HEK293 (cell line): ENCODE results near the gene SPCS2.

Source experiments
- GLIS1 ChIP-seq: fragments of 450-650 bp; formaldehyde crosslinking; IDR thresholded peaks from 2 replicates; pipeline ENCODE4 v1.5.1; 2016; ENCODE audit warnings: missing biosample characterization, missing genetic modification characterization
- KLF10 ChIP-seq: fragments of 450-650 bp; IDR thresholded peaks from 2 replicates; pipeline ENCODE4 v1.5.1; 2018; ENCODE audit warnings: missing biosample characterization, mild to moderate bottlenecking, missing genetic modification characterization
- KLF16 ChIP-seq: fragments of 450-650 bp; formaldehyde crosslinking; IDR thresholded peaks from 2 replicates; pipeline ENCODE4 v1.5.1; 2017; ENCODE audit warnings: missing biosample characterization, missing genetic modification characterization
- KLF8 ChIP-seq: fragments of 450-650 bp; formaldehyde crosslinking; IDR thresholded peaks from 2 replicates; pipeline ENCODE4 v1.5.1; 2016; ENCODE audit warnings: missing biosample characterization, missing genetic modification characterization
- MZF1 ChIP-seq: fragments of 450-650 bp; formaldehyde crosslinking; IDR thresholded peaks from 2 replicates; pipeline ENCODE4 v1.5.1; 2017; ENCODE audit warnings: missing biosample characterization, missing genetic modification characterization, borderline replicate concordance
- RBAK ChIP-seq: fragments of 450-650 bp; formaldehyde crosslinking; IDR thresholded peaks from 2 replicates; pipeline ENCODE4 v1.5.1; 2016; ENCODE audit warnings: missing biosample characterization, missing genetic modification characterization
- SALL2 ChIP-seq: fragments of 450-650 bp; formaldehyde crosslinking; IDR thresholded peaks from 2 replicates; pipeline ENCODE4 v1.5.0; 2017; ENCODE audit warnings: missing biosample characterization, mild to moderate bottlenecking, missing genetic modification characterization, borderline replicate concordance
- SCRT1 ChIP-seq: fragments of 450-650 bp; formaldehyde crosslinking; IDR thresholded peaks from 2 replicates; pipeline ENCODE4 v1.5.1; 2016; ENCODE audit warnings: missing biosample characterization, missing genetic modification characterization, borderline replicate concordance
- SP2 ChIP-seq: fragments of 450-650 bp; formaldehyde crosslinking; IDR thresholded peaks from 2 replicates; pipeline ENCODE4 v1.5.1; 2016; ENCODE audit warnings: missing biosample characterization, missing genetic modification characterization
- SP3 ChIP-seq: fragments of 450-650 bp; formaldehyde crosslinking; IDR thresholded peaks from 2 replicates; pipeline ENCODE4 v1.5.1; 2016; ENCODE audit warnings: missing biosample characterization, missing genetic modification characterization
- SP7 ChIP-seq: fragments of 450-650 bp; formaldehyde crosslinking; IDR thresholded peaks from 2 replicates; pipeline ENCODE4 v1.5.1; 2016; ENCODE audit warnings: missing biosample characterization, missing genetic modification characterization
- ZBTB8A ChIP-seq: fragments of 450-650 bp; formaldehyde crosslinking; IDR thresholded peaks from 2 replicates; pipeline ENCODE4 v1.5.1; 2016; ENCODE audit warnings: missing biosample characterization, missing genetic modification characterization
- ZNF221 ChIP-seq: fragments of 450-650 bp; formaldehyde crosslinking; IDR thresholded peaks from 2 replicates; pipeline ENCODE4 v1.5.1; 2017; ENCODE audit warnings: missing biosample characterization, missing genetic modification characterization, borderline replicate concordance
- ZNF23 ChIP-seq: fragments of 450-650 bp; formaldehyde crosslinking; IDR thresholded peaks from 2 replicates; pipeline ENCODE4 v1.5.1; 2016; ENCODE audit warnings: missing biosample characterization, missing genetic modification characterization, borderline replicate concordance
- ZNF24 ChIP-seq: fragments of 450-650 bp; formaldehyde crosslinking; IDR thresholded peaks from 2 replicates; pipeline ENCODE4 v1.5.1; 2016; ENCODE audit warnings: missing biosample characterization, missing genetic modification characterization
- ZNF324 ChIP-seq: fragments of 450-650 bp; formaldehyde crosslinking; IDR thresholded peaks from 2 replicates; pipeline ENCODE4 v1.5.1; 2016; ENCODE audit warnings: missing biosample characterization, missing genetic modification characterization
- ZNF335 ChIP-seq: fragments of 450-650 bp; formaldehyde crosslinking; conservative IDR thresholded peaks from 2 replicates; pipeline ENCODE4 v1.5.1; 2016; ENCODE audit warnings: missing biosample characterization, missing genetic modification characterization
- ZNF341 ChIP-seq: fragments of 450-650 bp; formaldehyde crosslinking; IDR thresholded peaks from 2 replicates; pipeline ENCODE4; 2016; ENCODE audit warnings: low read depth, missing biosample characterization, missing genetic modification characterization
- ZNF350 ChIP-seq: fragments of 450-650 bp; formaldehyde crosslinking; IDR thresholded peaks from 2 replicates; pipeline ENCODE4 v1.5.0; 2017; ENCODE audit warnings: missing biosample characterization, mild to moderate bottlenecking, missing genetic modification characterization
- ZNF398 ChIP-seq: fragments of 450-650 bp; formaldehyde crosslinking; IDR thresholded peaks from 2 replicates; pipeline ENCODE4 v1.5.1; 2017; ENCODE audit warnings: missing biosample characterization, missing genetic modification characterization
- ZNF473 ChIP-seq: fragments of 450-650 bp; formaldehyde crosslinking; IDR thresholded peaks from 2 replicates; pipeline ENCODE4 v1.5.1; 2017; ENCODE audit warnings: missing biosample characterization, missing genetic modification characterization
- ZNF518A ChIP-seq: fragments of 450-650 bp; formaldehyde crosslinking; conservative IDR thresholded peaks from 2 replicates; pipeline ENCODE4 v1.5.1; 2016; ENCODE audit warnings: low read depth, missing biosample characterization, missing genetic modification characterization
- ZNF549 ChIP-seq: fragments of 450-650 bp; IDR thresholded peaks from 2 replicates; pipeline ENCODE4 v1.5.1; 2018; ENCODE audit warnings: missing biosample characterization, missing genetic modification characterization, mild to moderate bottlenecking, inconsistent platforms, moderate library complexity
- ZNF677 ChIP-seq: fragments of 450-650 bp; IDR thresholded peaks from 2 replicates; pipeline ENCODE4 v1.5.0; 2018; ENCODE audit warnings: missing biosample characterization, mild to moderate bottlenecking, missing genetic modification characterization, moderate library complexity
- ZNF785 ChIP-seq: fragments of 450-650 bp; formaldehyde crosslinking; IDR thresholded peaks from 2 replicates; pipeline ENCODE4 v1.5.1; 2016; ENCODE audit warnings: missing biosample characterization, missing genetic modification characterization
- TF ChIP-seq, protein P1 (sequence below): fragments of 450-650 bp; formaldehyde crosslinking; IDR thresholded peaks from 2 replicates; pipeline ENCODE4 v1.5.1; 2016; ENCODE audit warnings: missing biosample characterization, missing genetic modification characterization
- TF ChIP-seq, protein P2 (sequence below): fragments of 450-650 bp; formaldehyde crosslinking; IDR thresholded peaks from 2 replicates; pipeline ENCODE4 v1.5.1; 2016; ENCODE audit warnings: missing biosample characterization, missing genetic modification characterization, borderline replicate concordance

Gene SPCS2

GRCh38 chr11:74988541-74989259 is 39.6 kb downstream of the SPCS2 start, which contains the start of gene NEU3 (continued):
- TF ChIP-seq SALL2 (no peak), RBAK (no peak), ZNF324 (tag by site-specific recombination) (no peak), ZNF341 (tag by site-specific recombination) (0 out of 2 replicates have a peak, but pooled peaks have one; percentile 11), MZF1 (tag by site-specific recombination) (no peak), ZNF549 (tag by site-specific recombination) (no peak), KLF16 (tag by site-specific recombination) (0 out of 2 replicates have a peak, but pooled peaks have one; percentile 64), ZNF23 (no peak), GLIS1 (peak; percentile 35; the same call in 1 of the 2 replicates), SP7 (tag by site-specific recombination) (no peak), ZNF518A (tag by site-specific recombination) (0 out of 2 replicates have a peak, but pooled peaks have one; percentile 26), KLF10 (tag by site-specific recombination) (no peak), ZNF473 (tag by site-specific recombination) (no peak), SP2 (tag by site-specific recombination) (peak; percentile 91), ZNF24 (tag by site-specific recombination) (no peak), ZNF785 (tag by site-specific recombination) (no peak), ZNF221 (no peak), KLF8 (tag by site-specific recombination) (no peak; the same call in 1 of the 2 replicates), SCRT1 (no peak), ZBTB8A (peak; percentile 18; the same call in 1 of the 2 replicates), ZNF350 (no peak), ZNF398 (tag by site-specific recombination) (0 out of 2 replicates have a peak, but pooled peaks have one; percentile 33), ZNF677 (tag by site-specific recombination) (no peak), SP3 (peak; percentile 76), ZNF335 (tag by site-specific recombination) (peak; percentile 47)
- TF ChIP-seq, protein P1, sequence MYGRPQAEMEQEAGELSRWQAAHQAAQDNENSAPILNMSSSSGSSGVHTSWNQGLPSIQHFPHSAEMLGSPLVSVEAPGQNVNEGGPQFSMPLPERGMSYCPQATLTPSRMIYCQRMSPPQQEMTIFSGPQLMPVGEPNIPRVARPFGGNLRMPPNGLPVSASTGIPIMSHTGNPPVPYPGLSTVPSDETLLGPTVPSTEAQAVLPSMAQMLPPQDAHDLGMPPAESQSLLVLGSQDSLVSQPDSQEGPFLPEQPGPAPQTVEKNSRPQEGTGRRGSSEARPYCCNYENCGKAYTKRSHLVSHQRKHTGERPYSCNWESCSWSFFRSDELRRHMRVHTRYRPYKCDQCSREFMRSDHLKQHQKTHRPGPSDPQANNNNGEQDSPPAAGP (tag by site-specific recombination): no peak
- TF ChIP-seq, protein P2, sequence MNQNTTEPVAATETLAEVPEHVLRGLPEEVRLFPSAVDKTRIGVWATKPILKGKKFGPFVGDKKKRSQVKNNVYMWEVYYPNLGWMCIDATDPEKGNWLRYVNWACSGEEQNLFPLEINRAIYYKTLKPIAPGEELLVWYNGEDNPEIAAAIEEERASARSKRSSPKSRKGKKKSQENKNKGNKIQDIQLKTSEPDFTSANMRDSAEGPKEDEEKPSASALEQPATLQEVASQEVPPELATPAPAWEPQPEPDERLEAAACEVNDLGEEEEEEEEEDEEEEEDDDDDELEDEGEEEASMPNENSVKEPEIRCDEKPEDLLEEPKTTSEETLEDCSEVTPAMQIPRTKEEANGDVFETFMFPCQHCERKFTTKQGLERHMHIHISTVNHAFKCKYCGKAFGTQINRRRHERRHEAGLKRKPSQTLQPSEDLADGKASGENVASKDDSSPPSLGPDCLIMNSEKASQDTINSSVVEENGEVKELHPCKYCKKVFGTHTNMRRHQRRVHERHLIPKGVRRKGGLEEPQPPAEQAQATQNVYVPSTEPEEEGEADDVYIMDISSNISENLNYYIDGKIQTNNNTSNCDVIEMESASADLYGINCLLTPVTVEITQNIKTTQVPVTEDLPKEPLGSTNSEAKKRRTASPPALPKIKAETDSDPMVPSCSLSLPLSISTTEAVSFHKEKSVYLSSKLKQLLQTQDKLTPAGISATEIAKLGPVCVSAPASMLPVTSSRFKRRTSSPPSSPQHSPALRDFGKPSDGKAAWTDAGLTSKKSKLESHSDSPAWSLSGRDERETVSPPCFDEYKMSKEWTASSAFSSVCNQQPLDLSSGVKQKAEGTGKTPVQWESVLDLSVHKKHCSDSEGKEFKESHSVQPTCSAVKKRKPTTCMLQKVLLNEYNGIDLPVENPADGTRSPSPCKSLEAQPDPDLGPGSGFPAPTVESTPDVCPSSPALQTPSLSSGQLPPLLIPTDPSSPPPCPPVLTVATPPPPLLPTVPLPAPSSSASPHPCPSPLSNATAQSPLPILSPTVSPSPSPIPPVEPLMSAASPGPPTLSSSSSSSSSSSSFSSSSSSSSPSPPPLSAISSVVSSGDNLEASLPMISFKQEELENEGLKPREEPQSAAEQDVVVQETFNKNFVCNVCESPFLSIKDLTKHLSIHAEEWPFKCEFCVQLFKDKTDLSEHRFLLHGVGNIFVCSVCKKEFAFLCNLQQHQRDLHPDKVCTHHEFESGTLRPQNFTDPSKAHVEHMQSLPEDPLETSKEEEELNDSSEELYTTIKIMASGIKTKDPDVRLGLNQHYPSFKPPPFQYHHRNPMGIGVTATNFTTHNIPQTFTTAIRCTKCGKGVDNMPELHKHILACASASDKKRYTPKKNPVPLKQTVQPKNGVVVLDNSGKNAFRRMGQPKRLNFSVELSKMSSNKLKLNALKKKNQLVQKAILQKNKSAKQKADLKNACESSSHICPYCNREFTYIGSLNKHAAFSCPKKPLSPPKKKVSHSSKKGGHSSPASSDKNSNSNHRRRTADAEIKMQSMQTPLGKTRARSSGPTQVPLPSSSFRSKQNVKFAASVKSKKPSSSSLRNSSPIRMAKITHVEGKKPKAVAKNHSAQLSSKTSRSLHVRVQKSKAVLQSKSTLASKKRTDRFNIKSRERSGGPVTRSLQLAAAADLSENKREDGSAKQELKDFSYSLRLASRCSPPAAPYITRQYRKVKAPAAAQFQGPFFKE: no peak
